Islet of Langerhans (tissue), 1 donor: ENCODE results near the gene CCDC85C.

ENCODE experiments used
- FAIRE-seq: peaks from one replicate; lab custom pipeline; 2011; peaks lifted over from hg19 to GRCh38; lab: Jason Lieb, UNC

CCDC85C gene

DNA sequence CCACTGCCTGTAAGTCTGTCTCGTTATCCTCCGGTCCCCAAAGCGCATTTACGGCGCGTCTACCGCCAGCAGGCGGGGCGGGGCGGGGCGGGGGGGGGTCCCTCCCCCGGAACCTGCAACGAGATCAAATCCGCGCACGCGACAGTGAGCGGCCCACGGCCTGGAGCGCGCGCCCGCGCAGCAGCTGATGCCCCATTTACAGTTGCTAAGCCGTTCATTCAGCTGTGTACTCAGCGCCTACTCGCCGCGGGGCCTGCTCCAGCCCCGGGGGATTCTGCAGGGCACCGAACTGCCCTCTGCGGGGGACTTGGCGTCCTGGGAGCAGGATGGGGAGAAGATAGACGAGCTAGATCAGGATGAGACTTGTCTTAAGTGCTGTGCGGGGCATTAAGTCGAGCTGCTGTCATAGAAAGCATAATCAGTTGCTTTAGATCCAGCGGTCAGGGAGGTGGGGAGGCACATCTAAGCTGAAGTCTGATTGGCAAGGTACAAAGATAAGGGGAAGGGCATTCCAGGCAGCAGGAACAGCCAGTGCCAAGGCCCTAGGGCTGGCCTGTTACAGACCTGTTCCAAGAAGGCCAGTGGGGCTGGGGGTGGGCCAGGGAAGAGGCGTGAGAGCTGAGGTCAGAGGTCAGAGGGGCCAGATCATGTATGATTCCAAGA lies 1.4 kb upstream of the CCDC85C start:
- no peak for FAIRE-seq

DNA sequence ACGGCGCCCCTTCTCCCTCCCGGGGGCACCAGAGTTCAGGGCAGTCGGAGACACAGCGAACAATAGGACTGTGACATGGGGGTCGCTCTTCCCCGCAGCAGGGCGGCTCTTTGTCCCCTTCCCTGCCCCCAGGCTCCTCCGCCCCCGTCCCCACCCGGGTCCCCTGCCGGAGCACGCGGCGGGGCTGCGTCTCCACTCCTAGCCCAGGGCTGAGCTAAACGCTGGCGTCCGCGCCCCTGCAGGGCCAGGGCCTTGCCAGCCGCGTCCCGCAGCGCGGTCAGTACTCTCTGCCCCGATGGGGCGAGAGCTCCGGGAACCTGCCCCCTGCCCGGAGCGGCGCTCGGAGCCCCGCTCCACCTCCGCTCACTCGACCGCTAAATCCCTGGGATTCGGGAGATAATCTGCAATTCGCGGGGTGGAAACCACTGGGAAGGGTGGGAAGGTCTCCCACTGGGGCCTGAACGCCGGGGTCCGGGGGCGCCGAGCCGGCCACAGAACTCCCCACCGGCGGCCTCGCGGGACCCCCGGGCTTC lies 825 bp upstream of the CCDC85C start:
- FAIRE-seq, result no peak

DNA sequence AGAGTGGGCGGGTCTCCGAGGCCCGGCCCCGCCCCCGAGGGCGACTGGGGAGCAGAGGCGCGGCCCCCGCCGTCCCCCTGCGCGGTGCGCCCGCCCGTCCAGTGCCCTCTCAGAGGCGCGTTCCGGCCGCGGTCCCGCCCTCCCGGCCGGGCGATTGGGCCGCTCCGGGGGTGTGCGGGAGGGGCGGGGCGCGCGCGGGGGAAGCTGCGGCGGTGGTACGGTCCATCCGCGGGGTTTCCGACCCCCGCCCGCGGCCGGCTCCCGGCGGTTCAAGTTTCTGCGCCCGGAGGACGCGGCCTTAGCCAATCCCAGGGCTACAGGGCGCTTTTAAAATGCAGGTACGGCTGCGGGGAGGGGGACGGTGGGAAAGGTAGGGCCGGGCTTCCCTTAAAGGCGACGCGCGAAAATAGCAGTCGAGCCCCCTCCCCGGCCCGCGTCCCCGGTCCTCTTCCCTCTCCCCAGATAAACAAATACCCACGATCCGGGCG lies 315 bp upstream of the CCDC85C start:
- FAIRE-seq, result no peak

DNA sequence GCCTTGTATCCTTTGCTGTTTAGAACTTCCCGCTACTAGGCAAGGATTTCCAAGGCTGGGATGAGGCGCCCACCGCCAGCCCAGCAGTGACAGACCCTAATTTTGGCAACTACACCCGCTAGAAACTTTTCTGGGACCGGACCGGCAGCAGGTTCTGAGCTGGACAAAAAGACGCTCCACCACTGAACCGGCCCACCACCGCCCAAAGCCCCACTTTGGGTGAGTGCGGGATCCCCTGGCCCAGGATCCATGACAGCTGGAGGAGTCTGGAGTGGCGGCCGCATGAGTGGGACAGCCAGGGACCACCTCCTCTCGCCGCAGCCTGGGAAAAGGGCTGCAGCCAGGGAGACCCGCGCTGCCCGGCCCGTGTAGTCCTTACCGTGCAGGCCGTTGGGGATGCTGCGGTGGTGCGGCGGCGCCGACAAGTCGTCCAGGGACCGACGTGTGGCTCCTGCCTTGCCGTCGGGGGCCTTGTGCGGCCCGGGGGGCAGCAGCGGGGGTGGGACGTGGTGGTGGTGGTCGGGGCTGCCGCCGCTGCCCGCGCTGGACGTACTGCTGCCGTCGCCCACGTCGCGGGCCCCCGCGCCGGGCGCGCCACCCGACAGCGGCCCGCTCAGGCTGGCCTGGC lies 1.1 kb downstream of the CCDC85C start:
- no peak for FAIRE-seq

DNA sequence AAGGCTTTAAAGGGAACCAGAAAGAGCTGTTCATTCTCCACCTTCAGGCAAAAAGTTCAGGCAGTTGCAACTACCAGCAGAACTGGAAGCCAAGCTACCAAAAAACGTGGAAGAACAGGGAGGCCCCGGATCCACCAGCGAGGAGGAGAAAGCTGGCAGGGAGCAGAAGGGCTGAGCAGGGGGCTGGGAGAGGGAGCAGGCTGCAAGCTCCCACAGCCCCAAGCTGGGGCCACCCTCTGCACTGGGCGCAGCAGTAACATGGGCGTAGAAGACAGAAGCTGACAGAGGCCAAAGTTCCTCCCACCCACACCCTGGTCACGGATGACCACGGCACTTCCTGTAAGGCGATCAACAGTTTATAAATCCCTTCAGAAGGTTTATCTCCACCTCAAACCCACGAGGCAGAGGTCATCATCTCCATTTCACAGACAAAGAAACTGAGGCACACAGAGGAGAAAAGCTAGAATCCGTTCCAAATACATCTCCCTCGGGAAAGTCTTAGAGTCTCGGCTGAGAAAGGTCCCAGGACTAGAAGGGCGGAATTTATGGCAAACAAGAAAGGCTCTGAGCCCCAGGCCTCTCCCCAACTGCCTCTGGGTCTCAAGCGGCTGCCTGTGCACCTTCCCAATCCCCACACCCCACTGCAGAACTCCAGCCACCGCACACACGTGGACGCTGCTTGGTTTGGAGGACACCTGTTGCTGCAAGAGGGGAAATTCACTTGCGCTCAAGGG lies 1.8 kb downstream of the CCDC85C start:
- FAIRE-seq, result no peak

DNA sequence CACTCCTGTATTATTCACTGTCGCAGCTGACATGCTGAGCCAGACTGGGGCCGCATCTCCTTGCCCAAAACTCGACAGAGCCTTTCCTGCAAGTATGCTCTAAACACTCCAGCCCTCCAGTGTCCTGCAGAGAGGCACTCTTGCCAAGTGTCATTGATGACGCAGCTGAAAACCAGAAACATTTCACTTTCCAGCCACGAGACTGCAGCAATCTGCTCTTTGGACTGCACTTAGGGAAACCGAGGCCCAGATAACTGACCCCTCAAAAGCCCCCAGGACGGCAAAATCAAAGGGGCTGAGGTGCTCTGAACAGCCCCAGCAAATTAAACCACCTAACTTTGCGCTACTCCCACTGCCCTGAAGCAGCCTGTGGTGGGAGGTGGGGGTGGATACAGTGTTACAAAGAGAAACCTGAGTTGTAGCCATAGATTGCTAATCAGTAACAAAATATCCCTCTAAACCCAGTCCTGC lies 2.6 kb downstream of the CCDC85C start:
- FAIRE-seq, result no peak

DNA sequence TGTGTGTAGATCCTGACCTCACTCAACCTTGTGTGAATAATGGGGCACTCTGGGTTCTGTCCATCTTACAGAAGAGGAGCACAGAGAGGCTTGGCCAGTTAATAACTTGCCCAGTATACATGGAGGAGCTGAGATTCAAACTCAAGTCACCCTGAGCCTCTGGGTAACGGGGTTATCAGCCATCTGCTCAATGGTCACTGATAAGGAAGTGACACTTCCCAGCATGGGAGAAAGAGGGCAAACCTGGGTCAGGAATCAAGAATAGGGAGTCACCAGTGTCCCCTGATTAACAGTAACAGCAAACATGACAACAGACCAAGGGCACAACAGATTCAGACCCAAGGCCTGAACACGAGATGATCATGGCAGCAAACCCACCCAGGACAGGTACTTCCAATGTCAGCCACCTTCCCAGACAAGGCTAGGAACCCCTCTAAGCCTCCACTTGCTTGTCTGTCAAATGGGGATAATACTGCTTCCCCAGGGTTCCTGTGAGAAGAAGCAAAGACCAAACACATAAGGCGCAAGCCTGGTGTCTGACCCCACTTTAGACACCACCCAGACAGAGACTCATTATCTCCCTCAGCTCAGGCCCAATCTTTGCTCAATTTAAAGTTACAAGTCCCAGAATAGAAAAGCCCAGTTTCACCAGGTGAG lies 3.6 kb downstream of the CCDC85C start:
- no peak for FAIRE-seq

DNA sequence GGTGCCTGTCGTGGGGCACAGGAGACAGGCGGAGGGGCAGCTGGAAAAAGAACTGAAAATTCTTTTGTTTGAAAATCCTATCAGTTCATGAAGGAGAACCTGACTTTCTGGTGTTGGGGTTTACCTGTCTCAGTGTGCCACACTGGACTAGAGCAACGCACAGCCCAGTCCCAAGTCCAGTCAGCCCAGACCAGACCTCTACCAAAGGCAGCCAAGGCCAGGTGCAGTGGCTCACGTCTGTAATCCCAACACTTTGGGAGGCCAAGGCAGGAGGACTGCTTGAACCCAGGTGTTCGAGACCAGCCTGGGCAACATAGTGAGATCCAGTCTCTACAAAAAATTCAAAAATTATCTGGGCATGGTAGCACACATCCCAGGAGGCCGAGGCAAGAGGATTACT lies 4.6 kb downstream of the CCDC85C start:
- FAIRE-seq, result no peak

DNA sequence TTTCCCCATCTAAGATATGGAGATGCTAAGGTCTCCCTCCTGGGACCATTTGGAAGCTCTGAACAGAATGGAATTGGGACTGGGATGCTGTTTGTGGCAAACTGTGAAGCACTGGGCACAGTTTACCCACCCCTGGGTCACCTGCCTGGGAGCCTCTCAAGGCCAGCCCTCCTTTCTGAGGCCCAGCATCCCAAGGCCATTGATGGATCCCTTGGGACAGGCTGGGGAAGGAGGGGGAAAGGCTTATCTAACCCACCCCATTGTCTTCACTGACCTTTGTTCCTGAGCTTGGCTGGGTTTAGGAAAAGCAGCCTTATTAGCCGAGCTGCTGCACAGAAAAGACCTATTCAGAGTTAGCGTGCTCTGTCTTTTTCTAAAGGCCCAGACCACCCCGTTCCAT lies 5.2 kb downstream of the CCDC85C start:
- FAIRE-seq, result no peak

DNA sequence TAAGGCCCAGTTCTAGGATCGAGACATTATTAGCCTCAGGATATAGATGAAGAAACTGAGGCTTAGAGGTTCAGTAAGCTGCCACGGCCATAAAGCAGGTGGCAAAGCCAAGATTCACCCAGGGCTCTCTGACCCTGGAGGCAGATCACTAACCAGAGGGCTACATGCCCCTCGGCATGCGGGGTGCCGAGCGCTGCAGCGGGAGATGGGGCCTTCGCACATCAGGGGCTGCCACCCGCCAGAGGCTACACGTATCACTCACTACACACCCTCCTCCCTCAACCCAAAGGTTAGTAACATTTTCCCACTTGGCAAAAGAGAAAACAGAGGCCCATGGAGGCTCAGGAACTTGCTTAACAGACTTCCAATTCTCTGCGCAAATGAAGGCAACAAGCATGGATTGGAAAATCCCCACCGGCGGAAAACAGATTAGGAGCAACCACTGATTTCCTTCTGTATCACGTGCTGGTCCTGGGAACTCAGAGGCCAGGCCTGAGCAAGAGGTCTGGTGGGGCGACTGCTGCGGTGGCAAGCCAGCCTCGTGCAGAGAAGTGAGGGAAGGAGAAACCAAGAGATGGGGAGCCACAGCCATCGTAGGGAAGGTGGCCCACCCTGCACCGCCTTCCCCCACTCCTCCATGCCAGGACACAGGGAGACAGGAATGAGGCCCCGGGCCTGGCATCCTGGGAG lies 6.0 kb downstream of the CCDC85C start:
- no peak for FAIRE-seq

DNA sequence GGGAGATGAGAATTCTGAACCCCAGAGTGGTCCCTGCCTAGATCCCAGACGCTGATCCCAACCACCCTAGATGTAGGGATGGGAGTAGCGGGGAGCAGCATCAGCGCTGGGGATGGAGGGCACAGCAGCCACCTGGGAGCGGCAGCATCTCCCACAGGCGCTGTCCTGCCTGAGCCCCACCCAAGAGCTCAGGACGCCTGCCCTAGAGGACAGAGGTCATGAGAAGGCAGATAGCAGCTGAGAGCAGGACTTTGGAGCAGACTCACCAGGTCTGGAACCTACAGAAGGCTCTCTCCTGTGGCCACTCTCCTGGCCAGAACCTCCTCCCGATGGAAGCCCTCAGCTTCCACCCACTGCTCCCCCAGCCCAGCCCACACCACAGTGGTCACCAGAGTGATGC lies 7.2 kb downstream of the CCDC85C start:
- FAIRE-seq, result no peak

DNA sequence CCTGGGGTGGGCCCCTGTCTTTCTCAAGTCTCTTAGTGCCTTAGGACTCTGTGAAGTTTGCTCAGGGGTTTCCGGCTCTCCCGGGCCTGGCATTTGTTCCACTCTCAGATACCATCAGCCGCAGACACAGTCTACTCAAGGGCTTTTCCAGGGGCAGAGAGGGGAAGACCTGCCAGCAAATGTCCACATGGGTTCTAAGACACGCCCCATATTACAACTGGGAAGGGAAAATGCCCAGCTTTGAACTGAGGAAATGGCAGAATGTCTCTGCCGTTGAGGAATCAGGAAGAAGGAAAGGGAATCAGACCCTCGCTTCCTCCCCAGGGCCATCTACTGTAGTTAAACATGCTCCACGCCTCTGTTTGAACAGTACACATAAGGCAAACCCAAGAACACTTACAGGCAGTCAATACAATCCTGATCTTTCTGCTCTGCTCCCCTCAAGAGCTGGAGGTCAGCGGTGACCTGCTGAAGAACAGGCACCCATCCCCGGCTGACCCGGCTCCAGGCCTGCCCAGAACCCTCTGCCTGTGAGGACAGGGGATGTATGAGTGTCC lies 7.9 kb downstream of the CCDC85C start:
- FAIRE-seq, result no peak

DNA sequence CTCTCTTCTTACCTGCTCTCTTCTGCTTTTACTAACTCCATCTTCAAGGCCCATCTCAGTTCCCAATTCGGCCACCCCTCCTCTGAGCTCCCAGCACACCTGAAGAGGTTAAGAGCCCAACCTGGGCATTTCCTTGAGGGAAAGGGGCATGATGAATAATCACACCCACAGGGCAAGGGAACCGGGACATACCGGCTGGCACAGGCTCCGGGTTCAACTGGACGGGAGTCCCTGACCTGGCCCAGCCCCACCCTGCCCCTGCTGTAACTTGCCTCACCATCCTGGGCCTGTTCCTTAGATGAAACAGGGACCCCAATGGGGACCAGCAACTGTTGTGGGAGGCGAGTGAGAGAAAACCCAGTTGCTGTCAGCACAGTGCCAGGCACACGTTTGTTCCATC lies 8.5 kb downstream of the CCDC85C start:
- no peak for FAIRE-seq

DNA sequence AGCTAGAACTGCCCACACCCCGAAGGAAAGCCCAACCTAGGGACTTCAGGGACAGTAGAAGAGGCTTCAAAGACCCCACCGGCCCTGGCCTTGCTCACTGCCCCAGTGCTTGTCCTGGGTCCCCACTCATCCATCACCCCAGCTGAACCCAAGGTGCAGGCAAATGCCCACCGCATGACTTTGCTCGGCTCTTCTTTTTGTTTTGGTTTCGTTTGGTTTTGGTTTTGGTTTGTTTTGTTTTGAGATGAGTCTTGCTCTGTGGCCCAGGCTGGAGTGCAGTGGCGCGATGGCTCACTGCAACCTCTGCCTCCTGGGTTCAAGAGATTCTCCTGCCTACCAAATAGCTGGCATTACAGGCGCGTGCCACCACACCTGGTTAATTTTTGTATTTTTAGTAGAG lies 9.0 kb downstream of the CCDC85C start:
- FAIRE-seq, result no peak

DNA sequence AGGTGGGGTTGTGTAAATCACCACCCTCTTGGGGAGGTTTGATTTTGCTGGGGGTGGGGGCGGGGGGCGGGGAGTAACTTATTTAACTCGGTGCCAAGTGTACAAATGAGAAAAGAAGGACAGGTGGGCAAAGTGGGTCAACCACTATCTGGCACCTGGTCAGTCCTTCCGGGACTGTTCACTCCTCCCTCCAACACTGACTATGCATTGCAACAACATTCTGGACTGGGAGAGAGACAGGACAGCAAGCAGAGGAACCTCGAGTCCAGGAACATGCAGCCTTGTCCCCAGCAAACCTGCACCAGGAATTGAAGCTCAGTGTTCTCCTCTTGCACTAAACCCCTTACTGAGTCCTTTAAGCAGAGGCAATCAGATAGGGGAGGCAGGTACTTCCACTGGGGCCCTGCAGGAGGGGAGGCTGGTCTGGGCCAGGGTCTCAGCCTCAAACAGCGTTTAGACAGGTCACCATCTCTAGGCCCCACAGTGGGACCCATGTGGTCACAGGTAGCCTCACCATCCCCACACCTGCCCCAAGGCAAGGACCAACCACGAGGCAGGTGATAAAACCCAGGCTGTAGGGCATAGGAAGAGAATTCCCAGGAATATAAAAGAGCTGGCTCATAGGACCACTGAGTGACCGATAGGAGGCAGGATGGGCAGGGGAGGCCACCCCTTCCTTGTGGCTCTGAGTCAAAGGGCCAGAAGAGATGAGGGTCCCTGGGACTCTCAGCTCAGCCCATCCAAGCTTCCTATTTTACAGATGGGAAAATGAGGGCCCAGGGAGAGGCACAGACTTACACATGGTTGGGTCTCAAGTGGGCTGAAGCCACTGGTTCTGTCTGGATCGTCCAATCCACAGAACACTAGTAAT lies 9.8 kb downstream of the CCDC85C start:
- FAIRE-seq, result no peak

DNA sequence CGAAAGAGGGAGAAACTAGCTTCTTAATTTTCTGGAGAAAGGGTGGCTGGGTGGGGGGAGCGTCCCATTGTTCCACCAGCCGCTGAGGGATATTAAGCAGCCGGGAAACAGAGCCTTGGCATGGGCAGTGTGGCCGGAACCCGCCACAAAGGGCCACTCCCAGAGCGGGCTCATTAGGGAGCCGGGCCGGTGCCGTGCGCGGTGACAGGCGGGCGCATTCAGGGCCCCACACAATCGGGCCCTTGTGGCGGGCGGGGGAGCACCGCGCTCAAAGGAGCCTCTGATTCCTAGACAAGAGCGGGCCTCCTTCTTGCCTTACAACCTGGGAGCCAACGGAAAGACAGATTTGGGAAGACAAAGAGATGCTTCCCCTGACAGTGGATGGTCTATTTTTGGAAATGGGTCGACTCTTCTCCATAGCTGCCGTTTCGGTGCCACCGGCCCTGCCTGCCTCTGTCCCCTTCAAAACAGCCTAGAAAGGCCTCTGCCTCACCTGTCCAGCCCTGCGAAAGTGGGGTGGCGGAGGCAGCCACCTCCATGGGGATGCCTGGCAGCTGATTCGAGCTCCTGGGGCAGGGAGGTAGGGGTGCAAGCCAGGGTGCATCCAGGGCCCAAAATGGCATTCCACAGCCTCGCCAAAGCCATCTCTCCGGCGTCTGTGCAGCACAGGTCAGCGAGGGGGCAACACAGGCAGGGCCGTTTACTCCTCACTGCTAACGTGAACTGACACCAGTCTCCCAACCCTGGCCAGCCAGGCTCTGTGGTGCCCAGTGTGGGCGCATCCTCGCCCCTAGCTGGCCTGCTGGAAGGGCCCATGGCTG lies 10.9 kb downstream of the CCDC85C start:
- no peak for FAIRE-seq

DNA sequence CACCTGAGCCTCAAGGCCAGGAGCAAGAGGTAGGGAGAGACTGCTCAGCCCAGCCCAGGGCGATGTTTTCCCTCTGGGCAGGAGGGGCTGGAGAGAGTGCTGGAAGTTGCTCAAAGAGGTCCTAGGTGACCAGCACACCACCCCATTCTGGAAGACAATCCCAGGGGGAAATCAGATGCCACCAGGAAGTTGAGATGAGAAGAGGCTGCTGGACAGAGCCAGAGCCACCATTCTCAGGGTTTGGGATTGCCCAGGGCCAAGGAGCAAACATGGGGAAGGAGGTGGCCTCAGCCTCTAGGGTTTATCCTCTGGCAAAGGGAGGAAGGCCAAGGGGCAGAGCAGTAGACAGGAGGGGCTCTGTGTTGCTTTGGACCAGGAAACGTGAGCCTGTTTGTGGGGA lies 11.6 kb downstream of the CCDC85C start:
- no peak for FAIRE-seq

DNA sequence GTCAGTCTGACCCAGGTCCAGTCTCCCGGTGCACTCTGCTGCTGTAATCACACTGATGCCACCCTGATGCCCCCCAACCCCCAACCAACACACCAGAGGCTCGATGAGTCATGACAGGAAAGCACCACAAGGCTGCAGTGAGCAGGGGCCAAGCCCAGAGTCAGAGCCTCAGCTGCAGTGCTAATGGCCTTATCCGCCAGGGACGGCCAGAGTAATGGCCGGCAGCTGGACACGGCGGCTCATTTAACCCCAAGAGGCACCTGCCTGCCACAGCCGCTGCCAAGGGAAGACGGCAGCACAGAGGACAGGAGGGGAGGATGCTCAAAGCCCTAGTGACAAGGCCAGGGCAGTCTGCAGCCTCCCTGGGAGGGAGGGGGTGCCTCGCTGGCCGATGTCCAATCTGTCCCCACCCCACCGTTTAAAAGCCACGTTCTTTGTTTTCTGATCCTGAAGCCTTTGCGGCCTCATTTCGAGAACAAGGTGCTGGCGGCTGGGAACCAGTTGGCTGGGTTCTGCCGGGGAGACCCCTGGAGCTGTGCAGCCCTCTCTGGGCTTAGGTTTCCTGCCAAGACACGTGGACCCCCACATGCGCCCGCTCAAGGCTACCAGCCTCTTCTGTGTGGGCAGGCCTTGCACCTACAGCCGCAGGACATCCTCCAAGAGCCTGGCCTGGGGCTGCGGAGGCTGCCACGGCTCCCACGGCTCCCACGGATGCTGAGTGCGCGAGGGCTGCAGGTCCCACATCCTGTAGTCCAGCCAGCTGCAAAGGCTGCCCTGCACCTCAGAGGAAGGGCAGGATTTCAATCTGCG lies 13.1 kb downstream of the CCDC85C start:
- no peak for FAIRE-seq
